GM12891 (cell line): ENCODE results near the gene CAPSL.

Experiments
- DNase-seq: peaks from one replicate; pipeline ENCODE4 v3.0.0; 2011; ENCODE audit warnings: low spot score; ENCODE audit not compliant: insufficient read length
- FAIRE-seq: peaks from 2 replicates; lab custom pipeline; 2011; peaks lifted over from hg19 to GRCh38; lab: Jason Lieb, UNC
- PAX5 ChIP-seq: IDR thresholded peaks from 2 replicates; pipeline ENCODE4 v1.6.1; 2011; ENCODE audit warnings: low read length, moderate library complexity, mild to moderate bottlenecking; ENCODE audit not compliant: insufficient read depth, severe bottlenecking
- POLR2A ChIP-seq: IDR thresholded peaks from 2 replicates; pipeline ENCODE4 v1.6.1; 2011; ENCODE audit warnings: low read depth, low read length, control low read depth
- POLR2AphosphoS5 ChIP-seq: IDR thresholded peaks from 2 replicates; pipeline ENCODE4 v1.6.1; 2011; ENCODE audit warnings: low read depth, low read length, control low read depth
- POU2F2 ChIP-seq: IDR thresholded peaks from 2 replicates; pipeline ENCODE4 v1.6.1; 2011; ENCODE audit warnings: low read depth, mild to moderate bottlenecking, control low read depth, low read length, moderate library complexity
- SPI1 ChIP-seq: IDR thresholded peaks from 2 replicates; pipeline ENCODE4 v1.6.1; 2011; ENCODE audit warnings: low read depth, low read length, control low read depth
- TAF1 ChIP-seq: IDR thresholded peaks from 2 replicates; pipeline ENCODE4 v1.6.1; 2011; ENCODE audit warnings: low read depth, low read length, control low read depth

The CAPSL gene

DNA sequence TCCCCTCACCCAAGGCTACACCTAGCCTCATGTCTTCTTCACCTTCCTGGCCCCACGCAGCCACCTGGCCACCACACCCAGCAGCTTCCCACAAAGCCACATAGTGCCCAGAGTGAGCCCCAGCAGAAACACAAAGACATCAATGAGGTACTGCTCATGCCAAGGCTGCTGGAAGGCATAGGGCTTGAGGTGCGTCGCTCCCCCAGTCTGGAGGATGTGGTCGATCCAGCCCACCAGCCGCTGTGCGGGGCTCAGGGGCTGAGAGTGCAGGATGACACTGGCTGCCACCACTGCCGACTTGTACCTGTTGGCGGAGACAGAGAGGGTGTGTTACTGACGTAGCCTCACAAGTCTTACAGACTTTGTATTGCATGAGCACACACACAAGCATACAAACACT is 15.8 kb upstream of the CAPSL start:
- DNase-seq = no peak
- TF ChIP-seq POLR2AphosphoS5 (no peak), PAX5 (no peak), POU2F2 (no peak), SPI1 (no peak), TAF1 (no peak), POLR2A (no peak)
- FAIRE-seq = no peak

DNA sequence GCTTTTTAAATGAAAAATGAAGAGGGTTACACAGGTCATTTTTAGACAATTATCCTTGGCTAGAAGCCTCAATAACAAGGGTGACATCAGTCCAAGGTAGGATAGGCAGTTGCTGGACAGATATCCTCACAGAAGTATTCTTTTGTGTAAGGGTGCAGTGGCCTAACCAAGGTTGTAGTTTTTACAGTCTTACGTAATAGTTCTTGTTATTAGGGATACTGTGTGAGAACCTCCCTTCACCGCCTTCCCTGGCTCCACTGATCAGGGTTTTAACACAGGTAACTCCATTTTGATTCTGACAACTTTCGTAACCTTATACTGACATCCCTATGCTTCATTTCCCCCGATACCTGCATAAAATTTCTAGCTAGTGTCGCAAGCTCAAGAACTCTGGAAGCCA is 8.7 kb upstream of the CAPSL start:
- TF ChIP-seq POU2F2 = no peak
- no peak for TF ChIP-seq POLR2AphosphoS5
- TF ChIP-seq SPI1 = no peak
- no peak for TF ChIP-seq PAX5
- TF ChIP-seq POLR2A = no peak
- FAIRE-seq (no peak), DNase-seq (no peak)

DNA sequence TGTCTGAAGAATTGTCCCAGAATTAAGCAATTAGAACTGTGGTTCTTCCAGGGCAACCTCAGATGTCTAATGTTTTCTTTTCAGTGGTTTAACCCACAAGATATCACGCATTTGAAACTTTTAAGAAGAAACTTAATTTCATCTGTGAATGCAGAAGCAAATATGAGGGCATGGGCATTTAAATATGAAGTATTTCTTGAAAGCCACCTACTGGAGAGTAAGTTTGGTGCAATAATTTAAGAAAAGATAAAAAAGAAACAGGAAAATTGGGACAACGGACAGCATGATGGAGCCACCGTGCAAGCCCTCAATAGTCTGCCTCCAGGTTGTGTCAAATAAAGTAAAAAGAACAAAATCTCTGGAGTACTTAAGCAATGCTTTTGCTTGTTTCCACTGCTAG is 1.2 kb upstream of the CAPSL start:
- TF ChIP-seq TAF1 = no peak
- TF ChIP-seq POU2F2 = no peak
- no peak for TF ChIP-seq POLR2A
- TF ChIP-seq PAX5 = no peak
- TF ChIP-seq POLR2AphosphoS5 = no peak
- FAIRE-seq (no peak), DNase-seq (no peak)

DNA sequence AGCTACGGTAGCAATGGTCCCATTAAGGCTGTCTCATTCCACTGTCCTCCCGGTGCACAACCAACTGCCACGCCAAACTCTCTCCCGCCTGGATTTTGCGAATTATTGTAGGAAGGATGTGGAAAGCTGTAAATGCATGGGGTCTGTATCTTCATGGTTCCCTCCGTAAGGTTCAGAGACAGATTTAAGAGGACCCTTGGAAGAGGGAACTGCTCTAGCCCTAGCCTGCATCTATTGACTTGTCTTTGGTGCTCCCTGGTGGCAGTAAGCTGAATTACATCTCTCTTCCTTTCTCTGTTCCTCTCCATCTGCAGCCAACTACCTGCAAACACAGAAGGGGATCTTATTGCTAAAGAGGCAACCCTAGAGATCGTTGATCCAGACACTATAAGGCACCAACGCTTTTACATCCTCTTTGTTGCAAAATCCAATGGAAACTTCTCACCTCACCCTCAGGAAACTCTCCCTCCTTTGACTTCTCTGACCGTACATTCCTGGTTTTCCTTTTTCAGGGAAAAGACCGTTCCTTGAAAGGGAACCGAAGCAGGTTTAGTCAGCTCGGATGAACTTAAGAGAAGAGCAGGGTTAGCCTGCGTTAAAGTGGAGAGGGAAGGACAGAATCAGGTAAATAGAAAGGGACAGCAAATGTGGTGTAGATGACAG is 11.9 kb downstream of the CAPSL start:
- FAIRE-seq (peak; percentile 88), DNase-seq (peak; percentile 25)
- TF ChIP-seq PAX5 (no peak), POLR2AphosphoS5 (no peak), POLR2A (no peak), SPI1 (peak; percentile 71), TAF1 (no peak)

DNA sequence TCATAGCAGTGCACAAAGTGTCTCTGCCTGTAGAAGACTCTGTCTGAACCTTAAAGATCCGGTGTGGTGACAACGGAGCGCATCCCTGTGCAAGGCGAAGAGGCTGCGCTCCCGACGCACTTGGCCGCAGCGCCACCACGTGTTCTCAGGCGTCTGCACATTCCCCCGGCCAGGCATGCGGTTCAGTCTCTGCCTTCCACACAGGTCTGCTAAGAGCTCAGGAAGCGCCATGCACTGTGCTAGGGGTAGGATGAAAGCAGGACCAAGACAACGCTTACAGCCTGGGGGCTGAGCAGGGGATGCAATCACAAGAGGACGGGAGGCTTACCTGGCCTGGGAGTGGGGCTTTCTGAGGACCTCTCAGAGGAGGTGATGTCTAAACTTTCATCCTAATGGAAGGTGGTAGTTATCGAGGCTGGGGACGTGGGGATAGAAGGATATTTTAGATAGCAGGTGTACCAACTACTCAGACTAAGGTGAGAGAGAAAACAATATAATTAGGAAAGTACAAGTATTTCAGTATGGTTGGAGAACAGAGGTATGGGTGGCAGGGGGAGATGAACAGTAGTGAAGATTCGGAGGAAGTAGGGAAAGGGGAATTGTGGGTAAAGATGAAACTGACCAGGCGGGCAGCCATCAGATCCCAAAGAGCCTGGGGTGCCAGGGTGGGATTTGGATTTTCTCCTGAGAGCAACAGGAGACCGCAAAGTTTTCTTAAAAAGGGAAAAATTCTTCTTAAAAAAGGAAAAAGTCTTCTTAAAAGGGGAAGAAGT is 13.3 kb downstream of the CAPSL start:
- DNase-seq = peak; percentile 34
- TF ChIP-seq POLR2AphosphoS5 = no peak
- TF ChIP-seq POU2F2 = peak; percentile 27; the same call in 1 of the 2 replicates
- FAIRE-seq = peak; percentile 92

DNA sequence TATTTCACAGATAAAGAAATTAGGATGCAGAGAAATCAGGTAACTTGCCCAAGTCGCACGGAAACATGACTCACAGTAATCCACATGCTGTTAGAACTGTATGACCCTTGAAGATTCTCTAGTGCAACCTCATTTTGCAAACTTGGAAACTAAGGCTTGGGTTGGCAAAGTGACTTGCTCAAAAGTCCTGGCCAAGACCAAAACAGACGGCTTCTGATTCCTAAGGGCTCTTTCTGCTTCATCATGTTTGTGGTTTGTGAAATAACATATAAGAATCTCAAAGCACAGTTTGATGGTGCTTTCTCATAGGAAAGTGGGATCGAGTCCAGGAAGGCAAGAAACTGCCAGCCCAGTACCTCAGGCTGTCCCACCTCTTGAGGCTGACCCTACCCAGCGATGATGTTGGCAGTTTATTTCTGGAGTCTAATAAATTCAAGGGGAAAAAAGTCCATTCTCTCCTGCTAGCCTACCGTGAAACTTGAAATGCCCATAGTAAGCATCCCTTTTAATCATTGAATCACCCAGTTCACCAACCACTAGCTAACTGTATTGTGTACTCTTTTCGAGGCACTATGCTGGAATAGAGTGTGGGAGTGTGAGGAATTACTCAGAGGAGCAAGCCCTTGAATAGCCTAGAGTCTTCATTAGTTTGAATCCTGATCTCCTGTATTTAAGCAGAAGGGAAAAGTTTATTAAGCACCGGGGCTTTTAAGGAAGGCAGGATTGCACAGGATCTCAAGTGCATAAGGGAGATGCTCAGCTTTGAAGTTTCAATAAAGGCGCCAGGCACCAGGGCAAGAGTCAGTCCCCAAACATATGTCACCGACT is 14.1 kb downstream of the CAPSL start:
- DNase-seq (no peak), FAIRE-seq (no peak)
- TF ChIP-seq PAX5 (no peak), POU2F2 (no peak), POLR2A (no peak), POLR2AphosphoS5 (no peak), SPI1 (no peak), TAF1 (no peak)

DNA sequence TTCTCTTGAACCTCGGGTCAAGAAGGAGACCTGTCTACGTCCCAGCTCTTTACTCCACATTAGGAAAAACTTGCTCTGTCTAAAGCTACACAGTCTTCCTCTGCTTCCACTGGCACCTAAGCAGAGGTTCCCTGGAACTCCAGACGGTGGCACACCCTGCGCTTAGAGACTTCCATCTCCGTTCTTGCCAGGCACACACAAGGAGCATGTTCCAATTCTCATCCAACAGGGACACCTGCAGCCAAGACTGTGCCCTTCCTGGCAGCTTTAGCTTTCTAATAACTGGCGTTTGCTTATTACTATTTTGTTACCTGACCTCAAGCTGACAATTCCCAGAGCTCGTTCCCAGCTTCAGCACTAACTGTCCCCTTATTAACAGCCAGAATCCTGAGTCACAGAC is 16.0 kb downstream of the CAPSL start:
- FAIRE-seq (no peak), DNase-seq (no peak)
- TF ChIP-seq TAF1 (no peak), SPI1 (no peak), POLR2AphosphoS5 (no peak), PAX5 (no peak), POLR2A (no peak), POU2F2 (no peak)

DNA sequence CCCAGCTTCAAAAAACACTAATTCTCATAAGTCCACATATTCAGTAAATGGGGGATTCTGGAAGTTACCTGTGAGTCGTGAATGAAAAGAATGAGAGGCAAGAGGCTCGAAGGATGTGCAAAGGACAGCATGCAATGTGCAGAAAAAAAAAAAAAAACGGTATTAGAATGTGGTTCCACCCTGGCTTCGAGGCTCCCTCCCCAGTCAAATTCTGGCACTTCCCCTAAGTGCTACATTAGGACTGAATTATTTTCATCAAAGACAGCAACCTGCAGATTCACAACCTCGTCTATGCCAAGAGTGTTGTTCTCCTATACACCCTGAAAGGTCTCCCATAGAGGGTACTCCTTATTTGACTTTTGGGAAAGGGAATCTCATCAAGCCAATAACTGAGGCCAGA is 16.5 kb downstream of the CAPSL start:
- FAIRE-seq (no peak), DNase-seq (no peak)
- TF ChIP-seq POU2F2 = no peak
- no peak for TF ChIP-seq POLR2AphosphoS5
- TF ChIP-seq POLR2A = no peak
- no peak for TF ChIP-seq TAF1
- TF ChIP-seq PAX5 = no peak
- TF ChIP-seq SPI1 = no peak

DNA sequence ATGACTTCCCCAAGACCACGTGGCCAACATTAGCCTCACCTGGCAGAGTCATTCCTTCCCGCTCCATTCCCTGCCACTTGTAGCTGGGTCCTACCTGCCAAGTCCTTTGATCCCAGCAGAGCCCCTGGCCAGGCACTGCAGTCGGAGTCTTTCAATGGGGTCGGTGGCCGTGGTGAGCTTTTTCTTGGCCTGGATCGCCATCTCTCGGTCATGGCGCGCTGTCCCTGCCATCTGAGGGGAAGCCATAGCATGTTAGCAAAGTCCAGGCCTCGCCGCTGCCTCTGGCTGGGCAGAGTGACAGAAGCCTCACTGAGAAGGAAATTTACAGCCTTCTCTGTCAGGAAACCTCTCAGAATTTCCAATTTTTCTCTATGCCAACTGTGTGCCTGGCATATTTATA is 17.5 kb downstream of the CAPSL start:
- FAIRE-seq = no peak
- TF ChIP-seq SPI1 (peak; percentile 65; the same call in 1 of the 2 replicates), POU2F2 (no peak), POLR2AphosphoS5 (no peak)

DNA sequence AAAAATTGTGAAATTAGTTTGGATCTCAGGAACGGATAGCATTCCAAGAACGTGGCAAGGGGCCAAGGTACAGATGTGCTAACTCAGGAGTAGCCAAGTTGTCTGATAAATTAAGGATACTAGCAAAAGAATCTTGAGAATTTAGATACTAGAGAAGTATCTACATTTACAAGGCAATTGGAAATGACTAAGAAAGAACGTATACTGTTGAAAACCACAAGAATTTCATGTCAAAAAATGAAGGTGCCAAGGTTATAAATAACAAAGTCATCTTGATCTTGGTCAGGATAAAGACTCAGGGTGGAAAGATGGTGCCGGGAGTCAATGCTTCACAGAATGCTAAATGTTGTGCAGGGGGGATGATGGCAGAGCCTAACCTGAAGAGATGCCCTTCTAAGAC is 19.2 kb downstream of the CAPSL start:
- DNase-seq (no peak), FAIRE-seq (no peak)
- no peak for TF ChIP-seq TAF1
- no peak for TF ChIP-seq POLR2A
- no peak for TF ChIP-seq POLR2AphosphoS5
- no peak for TF ChIP-seq PAX5
- no peak for TF ChIP-seq SPI1
- no peak for TF ChIP-seq POU2F2

More for the DNA sequence above, 17.5 kb downstream of the CAPSL start:
- DNase-seq = no peak
